Keratinocyte (primary cell): Measurements from ENCODE around the gene YJU2. TPM values are rescaled to one million over a fixed set of nuclear protein-coding genes. Genes with fewer than 3 reads are reported as not detected.
"Not testable (repeated sequence)": the region's sequence is repeated elsewhere in the genome, so short reads cannot be mapped to it uniquely, and the experiment has no call there.

Source experiments
- DNase-seq: peaks from one replicate; pipeline ENCODE4 v3.0.0-alpha.2; 2011; ENCODE audit warnings: low read depth, missing footprints, low spot score
- FAIRE-seq: peaks from 2 replicates; lab custom pipeline; 2011; peaks lifted over from hg19 to GRCh38; lab: Jason Lieb, UNC
- H2AFZ ChIP-seq: 2 replicates; pipeline ENCODE4 v1.6.0; 2012; ENCODE audit warnings: low read length, control low read depth, inconsistent platforms; ENCODE audit not compliant: control insufficient read depth
- H3K27ac ChIP-seq: 2 replicates; pipeline ENCODE4 v1.5.1; 2011; ENCODE audit warnings: low read length; ENCODE audit not compliant: control insufficient read depth, insufficient read depth
- H3K27me3 ChIP-seq: 3 replicates; pipeline ENCODE4 v1.6.0; 2011; ENCODE audit warnings: low read length; ENCODE audit not compliant: control insufficient read depth, insufficient read depth; ENCODE audit errors: extremely low read depth
- H3K36me3 ChIP-seq, 2 experiments: 2 replicates in 1 of 2; 3 replicates in 1 of 2; pipeline ENCODE4 v1.5.1; 2011; ENCODE audit warnings: low read length in 2 of 2, mild to moderate bottlenecking in 1 of 2; ENCODE audit not compliant: control insufficient read depth in 2 of 2, insufficient read depth in 2 of 2; ENCODE audit errors: extremely low read depth in 1 of 2
- H3K4me1 ChIP-seq: 3 replicates; pipeline ENCODE4 v1.5.1; 2011; ENCODE audit warnings: low read length; ENCODE audit not compliant: control insufficient read depth, insufficient read depth; ENCODE audit errors: extremely low read depth
- H3K4me2 ChIP-seq: 3 replicates; pipeline ENCODE4 v1.6.0; 2011; ENCODE audit warnings: low read depth, low read length; ENCODE audit not compliant: control insufficient read depth, insufficient read depth; ENCODE audit errors: extremely low read depth
- H3K4me3 ChIP-seq, 3 experiments: fragments of 200-600 bp in 1 of 3; sonication (generic) in 1 of 3; 2 replicates in 2 of 3; 3 replicates in 1 of 3; pipeline ENCODE4 v1.5.1; 2011 to 2016; ENCODE audit warnings: low read length in 3 of 3, mild to moderate bottlenecking in 3 of 3, control low read depth in 2 of 3, inconsistent platforms in 1 of 3, low read depth in 1 of 3, mixed read lengths in 1 of 3, mixed run types in 1 of 3, moderate library complexity in 1 of 3; ENCODE audit not compliant: control insufficient read depth in 2 of 3, insufficient read depth in 2 of 3; ENCODE audit errors: extremely low read depth in 1 of 3
- H3K79me2 ChIP-seq: 2 replicates; pipeline ENCODE4 v1.6.0; 2012; ENCODE audit warnings: low read length; ENCODE audit not compliant: control insufficient read depth, insufficient read depth
- H3K9ac ChIP-seq: 3 replicates; pipeline ENCODE4 v1.6.0; 2011; ENCODE audit warnings: low read length; ENCODE audit not compliant: control insufficient read depth, insufficient read depth; ENCODE audit errors: extremely low read depth
- H3K9me1 ChIP-seq: 3 replicates; pipeline ENCODE4 v1.6.0; 2011; ENCODE audit warnings: low read length; ENCODE audit not compliant: control insufficient read depth, insufficient read depth; ENCODE audit errors: extremely low read depth
- H3K9me3 ChIP-seq: 2 replicates; pipeline ENCODE4 v1.5.1; 2012; ENCODE audit warnings: low read depth, low read length; ENCODE audit not compliant: control insufficient read depth
- H4K20me1 ChIP-seq: 3 replicates; pipeline ENCODE4 v1.6.0; 2011; ENCODE audit warnings: low read length; ENCODE audit not compliant: control insufficient read depth, insufficient read depth; ENCODE audit errors: extremely low read depth
- EZH2 ChIP-seq: IDR thresholded peaks from one replicate; pipeline ENCODE4 v1.6.1; 2012; ENCODE audit warnings: inconsistent platforms, mild to moderate bottlenecking, low read length, moderate library complexity
- dilution Hi-C: fragments of 300-500 bp; cut with MboI; formaldehyde crosslinking; loops from one replicate; pipeline ENCODE4 v1.7.0; 2020; ENCODE audit warnings: low sequenced_read_pairs; ENCODE audit not compliant: extremely low pct_ligation_motif_present
- polyA plus RNA-seq, 5 experiments: library from polyadenylated mRNA; depleted of rRNA in 3 of 5; stranded (reverse) in 3 of 5; stranded (forward) in 1 of 5; unstranded in 1 of 5; fragments of >200 nt; gene quantifications; 1 replicate in 1 of 5; 2 replicates in 3 of 5; 3 replicates in 1 of 5; pipeline versions ENCODE4 v1.2.1 to v1.2.3, GENCODE V29; 2011 to 2012; ENCODE audit warnings: missing spikeins in 2 of 5, low read depth in 1 of 5, low replicate concordance in 1 of 5
- TF ChIP-seq, protein P1 (sequence below), 3 experiments: IDR thresholded peaks in 1 of 3; conservative IDR thresholded peaks in 1 of 3; optimal IDR thresholded peaks in 1 of 3; 2 replicates in 2 of 3; 3 replicates in 1 of 3; pipeline versions ENCODE3 to v1.5.1; 2011; ENCODE audit warnings: low read length in 3 of 3, mild to moderate bottlenecking in 3 of 3, moderate library complexity in 2 of 3, control low read depth in 1 of 3, inconsistent platforms in 1 of 3; ENCODE audit not compliant: insufficient read depth in 2 of 3; ENCODE audit errors: extremely low read depth in 1 of 3

Gene YJU2
- polyA plus RNA-seq, 1 donor (not counting 4 experiments of a cell fraction or from before 2014, with no cell fraction given): 13.7 TPM

DNA sequence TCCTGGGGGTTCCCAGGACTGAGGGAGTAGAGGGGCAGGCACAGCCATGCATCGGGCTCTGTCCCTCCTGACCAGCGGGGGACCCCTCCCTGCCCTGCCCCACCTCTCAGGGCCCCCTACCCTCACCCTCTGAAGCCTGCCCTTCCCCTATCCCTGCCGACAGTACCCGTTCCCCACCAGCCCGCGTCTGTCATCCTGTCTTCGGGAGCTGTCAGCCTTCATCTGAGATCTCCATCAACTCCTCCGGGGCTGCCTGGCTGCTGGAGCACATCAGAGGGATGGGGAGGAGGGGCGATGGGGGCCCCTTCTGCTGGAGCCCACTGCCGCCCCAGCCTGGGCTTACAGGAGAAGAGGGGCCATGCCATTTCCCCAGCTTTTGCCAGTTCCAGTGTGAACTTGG, 26.0 kb downstream of the YJU2 start:
- Histone ChIP-seq H3K4me1 (no peaks in the 10 kb centered on the region), H3K9ac (no peak overlapping the region), H3K9me1 (no peaks in the 10 kb centered on the region), H3K79me2 (no peaks in the 10 kb centered on the region), H3K4me3 (no peak overlapping the region), H4K20me1 (no peaks in the 10 kb centered on the region), H3K9me3 (peaks cover 1% of the 10 kb centered on the region), H3K36me3 (peaks cover 10 to 11% of the 10 kb centered on the region in 2 experiments), H3K27ac (no peak overlapping the region), H3K4me2 (no peak overlapping the region), H3K27me3 (peaks cover under 1% of the 10 kb centered on the region), H2AFZ (no peak overlapping the region)
- FAIRE-seq (no peak), DNase-seq (no peak)
- dilution Hi-C loops: no loop called here
- TF ChIP-seq EZH2: no peak
- TF ChIP-seq, protein P1, sequence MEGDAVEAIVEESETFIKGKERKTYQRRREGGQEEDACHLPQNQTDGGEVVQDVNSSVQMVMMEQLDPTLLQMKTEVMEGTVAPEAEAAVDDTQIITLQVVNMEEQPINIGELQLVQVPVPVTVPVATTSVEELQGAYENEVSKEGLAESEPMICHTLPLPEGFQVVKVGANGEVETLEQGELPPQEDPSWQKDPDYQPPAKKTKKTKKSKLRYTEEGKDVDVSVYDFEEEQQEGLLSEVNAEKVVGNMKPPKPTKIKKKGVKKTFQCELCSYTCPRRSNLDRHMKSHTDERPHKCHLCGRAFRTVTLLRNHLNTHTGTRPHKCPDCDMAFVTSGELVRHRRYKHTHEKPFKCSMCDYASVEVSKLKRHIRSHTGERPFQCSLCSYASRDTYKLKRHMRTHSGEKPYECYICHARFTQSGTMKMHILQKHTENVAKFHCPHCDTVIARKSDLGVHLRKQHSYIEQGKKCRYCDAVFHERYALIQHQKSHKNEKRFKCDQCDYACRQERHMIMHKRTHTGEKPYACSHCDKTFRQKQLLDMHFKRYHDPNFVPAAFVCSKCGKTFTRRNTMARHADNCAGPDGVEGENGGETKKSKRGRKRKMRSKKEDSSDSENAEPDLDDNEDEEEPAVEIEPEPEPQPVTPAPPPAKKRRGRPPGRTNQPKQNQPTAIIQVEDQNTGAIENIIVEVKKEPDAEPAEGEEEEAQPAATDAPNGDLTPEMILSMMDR (optimal IDR thresholded peaks at IDR 0.05 in 1 of 3, IDR thresholded peaks at IDR 0.05 in 1 of 3, conservative IDR thresholded peaks at IDR 0.05 in 1 of 3; ENCODE audit: extremely low read depth in 1 of 3, insufficient read depth in 2 of 3, low read length in 3 of 3): no peak

DNA sequence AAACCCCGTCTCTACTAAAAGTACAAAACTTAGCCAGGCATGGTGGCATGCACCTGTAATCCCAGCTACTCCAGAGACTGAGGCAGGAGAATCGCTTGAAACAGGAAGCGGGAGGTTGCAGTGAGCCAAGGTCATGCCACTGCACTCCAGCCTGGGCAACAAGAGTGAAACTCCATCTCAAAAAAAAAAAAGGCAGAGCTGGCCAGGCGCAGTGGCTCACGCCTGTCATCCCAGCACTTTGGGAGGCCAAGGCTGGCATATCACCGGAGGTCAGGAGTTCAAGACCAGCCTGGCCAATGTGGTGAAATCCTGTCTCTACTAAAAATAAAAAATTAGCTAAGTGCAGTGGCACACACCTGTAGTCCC, 27.4 kb downstream of the YJU2 start:
- H3K4me3 ChIP-seq, H4K20me1 ChIP-seq, FAIRE-seq, H3K9me1 ChIP-seq, H3K4me1 ChIP-seq, dilution Hi-C loops, H3K36me3 ChIP-seq, H3K9ac ChIP-seq, H3K9me3 ChIP-seq, DNase-seq, H3K27ac ChIP-seq, H2AFZ ChIP-seq, H3K4me2 ChIP-seq, H3K79me2 ChIP-seq: not testable (repeated sequence)
- peaks cover 12% of the 10 kb centered on the region for H3K27me3 ChIP-seq

DNA sequence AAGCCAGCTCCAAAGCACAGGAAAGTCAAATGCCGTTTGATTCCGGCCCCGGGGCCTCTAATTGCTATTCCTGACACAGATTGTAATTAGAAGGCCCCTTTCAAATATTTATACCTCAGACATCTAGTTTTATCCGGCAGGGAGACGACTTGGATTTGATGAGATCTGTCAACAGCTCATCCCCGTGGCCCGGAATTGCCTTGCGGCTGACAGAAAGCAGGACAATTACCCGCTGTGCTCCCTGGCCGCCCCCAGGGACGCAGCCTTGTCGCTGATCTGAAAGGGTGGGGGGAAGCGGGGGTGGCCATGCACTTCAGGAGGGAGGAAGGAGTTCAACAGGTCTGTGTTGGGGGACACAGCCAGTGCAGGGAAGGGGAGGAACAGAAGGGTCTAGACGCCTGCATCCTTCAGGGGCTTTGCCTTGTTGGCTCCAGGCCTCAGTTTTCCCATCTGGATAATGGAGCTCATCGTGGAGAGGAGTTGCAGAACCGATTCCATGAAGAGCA, 30.4 kb downstream of the YJU2 start:
- FAIRE-seq (no peak), DNase-seq (no peak)
- no peaks in the 10 kb centered on the region for H3K9me1 ChIP-seq
- H3K4me3 ChIP-seq: no peak overlapping the region
- H3K36me3 ChIP-seq: no peaks in the 10 kb centered on the region
- no peaks in the 10 kb centered on the region for H3K79me2 ChIP-seq
- H3K9ac ChIP-seq: no peak overlapping the region
- no peak overlapping the region for H3K4me2 ChIP-seq
- H3K9me3 ChIP-seq: no peaks in the 10 kb centered on the region
- peaks cover 29% of the 10 kb centered on the region for H3K27me3 ChIP-seq
- dilution Hi-C loops: no loop called here
- H2AFZ ChIP-seq: no peak overlapping the region
- no peaks in the 10 kb centered on the region for H4K20me1 ChIP-seq
- TF ChIP-seq EZH2: no peak
- TF ChIP-seq, protein P1 (optimal IDR thresholded peaks at IDR 0.05 in 1 of 3, IDR thresholded peaks at IDR 0.05 in 1 of 3, conservative IDR thresholded peaks at IDR 0.05 in 1 of 3; ENCODE audit: extremely low read depth in 1 of 3, insufficient read depth in 2 of 3, low read length in 3 of 3): no peak
- no peak overlapping the region for H3K27ac ChIP-seq
- H3K4me1 ChIP-seq: no peaks in the 10 kb centered on the region
